Activated naive CD4-positive, alpha-beta T cell treated with anti-CD3 and anti-CD28 coated beads for 36 hours (primary cell): ENCODE data around the gene SLC44A2. TPM values are rescaled to one million over a fixed set of nuclear protein-coding genes. Genes with fewer than 3 reads are reported as not detected.

Experiments used
- CTCF ChIA-PET: fragments of 350-600 bp; sonication (Branson Sonifier 250); formaldehyde crosslinking; loops from one replicate; lab custom pipeline; 2021; ENCODE audit warnings: antibody characterized with exemption; lab: Charles Lee
- DNase-seq: peaks from one replicate; pipeline ENCODE4 v3.0.0-alpha.2; 2020
- H3K27ac Mint-ChIP-seq: one replicate; pipeline ENCODE4 v1.8.0; 2021; ENCODE audit warnings: mild to moderate bottlenecking, mixed read lengths
- H3K27me3 Mint-ChIP-seq: one replicate; pipeline ENCODE4 v1.8.0; 2021; ENCODE audit warnings: low read depth, mixed read lengths
- H3K36me3 Mint-ChIP-seq: one replicate; pipeline ENCODE4 v1.8.0; 2021; ENCODE audit warnings: low read depth, mixed read lengths
- H3K4me1 Mint-ChIP-seq: one replicate; pipeline ENCODE4 v1.8.0; 2021; ENCODE audit warnings: low read depth, mixed read lengths
- H3K4me3 Mint-ChIP-seq: one replicate; pipeline ENCODE4 v1.8.0; 2021; ENCODE audit warnings: mild to moderate bottlenecking, moderate library complexity, mixed read lengths
- H3K9me3 Mint-ChIP-seq: one replicate; pipeline ENCODE4 v1.8.0; 2021; ENCODE audit warnings: mixed read lengths
- intact Hi-C: fragments of 100-400 bp; cut with micrococcal nuclease; formaldehyde crosslinking; loops from one replicate; pipeline ENCODE4 v1.15.1; 2023
- total RNA-seq, 2 experiments: library from RNA; stranded (reverse); gene quantifications; one replicate each; pipeline ENCODE4 v1.2.3, GENCODE V29; 2021

Gene SLC44A2
- 10 to 100 TPM; 81.5 to 83.2 TPM for total RNA-seq

- intact Hi-C loops, result no loop called here
- Mint-ChIP-seq H3K36me3 (peaks cover 13% of the 10 kb centered on the region), H3K9me3 (no peaks in the 10 kb centered on the region), H3K27me3 (no peaks in the 10 kb centered on the region), H3K27ac (no peak within 1 kb of the TSS), H3K4me3 (no peak within 1 kb of the TSS), H3K4me1 (peaks cover 38% of the 10 kb centered on the region)
- no peak for DNase-seq
- CTCF ChIA-PET, result interaction anchor here (1.3 kb wide), 1 partner anchor 21 kb away, joined by 3 read pairs; no protein-coding TSS in a partner anchor
Observed at GRCh38 chr19:10625003-10625761, at the start of gene SLC44A2. Gene SLC44A2, plus strand, starts transcription at chr19:10625553. Its CDS starts 81 bp downstream, at chr19:10625634.

GRCh38 chr19:10577951-10578350 lies 47.4 kb upstream of the SLC44A2 start:
- peaks cover 6% of the 10 kb centered on the region for H3K4me1 Mint-ChIP-seq
- CTCF ChIA-PET, result interaction anchor here (5.4 to 9.0 kb wide), 2 partner anchors 66 to 122 kb away, joined by 147 to 251 read pairs; partner anchors contain the start of gene QTRT1

GRCh38 chr19:10580979-10581631 lies 44.2 kb upstream of the SLC44A2 start:
- Mint-ChIP-seq H3K9me3 (no peaks in the 10 kb centered on the region), H3K4me3 (no peak overlapping the region), H3K27me3 (no peaks in the 10 kb centered on the region), H3K36me3 (no peaks in the 10 kb centered on the region), H3K4me1 (peaks cover 6% of the 10 kb centered on the region), H3K27ac (no peak overlapping the region)
- CTCF ChIA-PET, result interaction anchor here (0.6 to 9.0 kb wide), 36 partner anchors 9 to 204 kb away, joined by 3 to 251 read pairs (median 6); partner anchors contain the start of genes DNM2 and QTRT1
- intact Hi-C loops, result loop anchor here (1.0 to 2.0 kb wide), 3 partner anchors 63 to 118 kb away; no protein-coding TSS in a partner anchor
- DNase-seq, result peak; percentile 97

More at GRCh38 chr19:10577951-10578350, 47.4 kb upstream of the SLC44A2 start:
- H3K9me3 Mint-ChIP-seq, result no peaks in the 10 kb centered on the region
- no peaks in the 10 kb centered on the region for H3K36me3 Mint-ChIP-seq
- intact Hi-C loops, result no loop called here
- H3K27ac Mint-ChIP-seq, result no peak overlapping the region
- DNase-seq, result no peak
- H3K27me3 Mint-ChIP-seq, result no peaks in the 10 kb centered on the region
- H3K4me3 Mint-ChIP-seq, result no peak overlapping the region

- Mint-ChIP-seq H3K9me3 (no peaks in the 10 kb centered on the region), H3K4me3 (no peak overlapping the region), H3K36me3 (no peaks in the 10 kb centered on the region), H3K27me3 (no peaks in the 10 kb centered on the region), H3K27ac (no peak overlapping the region), H3K4me1 (peaks cover 6% of the 10 kb centered on the region)
- no peak for DNase-seq
- CTCF ChIA-PET, result interaction anchor here (0.6 to 9.0 kb wide), 20 partner anchors 11 to 118 kb away, joined by 3 to 251 read pairs (median 9); partner anchors contain the start of gene QTRT1
- intact Hi-C loops, result no loop called here
Observed at GRCh38 chr19:10582091-10582490, 43.3 kb upstream of the SLC44A2 start.

GRCh38 chr19:10583036-10583776 lies 42.1 kb upstream of the SLC44A2 start:
- Mint-ChIP-seq H3K4me3 (no peak overlapping the region), H3K27me3 (peaks cover 6% of the 10 kb centered on the region), H3K36me3 (no peaks in the 10 kb centered on the region), H3K27ac (no peak overlapping the region), H3K4me1 (peaks cover 11% of the 10 kb centered on the region), H3K9me3 (no peaks in the 10 kb centered on the region)
- CTCF ChIA-PET, result interaction anchor here (1.5 to 9.0 kb wide), 5 partner anchors 12 to 117 kb away, joined by 4 to 251 read pairs (median 36); partner anchors contain the start of gene QTRT1
- intact Hi-C loops, result no loop called here
- no peak for DNase-seq

GRCh38 chr19:10586396-10586795 lies 39.0 kb upstream of the SLC44A2 start:
- intact Hi-C loops, result no loop called here
- no peaks in the 10 kb centered on the region for H3K9me3 Mint-ChIP-seq
- CTCF ChIA-PET, result interaction anchor here (1.0 to 9.0 kb wide), 3 partner anchors 14 to 113 kb away, joined by 3 to 251 read pairs (median 3); no protein-coding TSS in a partner anchor
- H3K36me3 Mint-ChIP-seq, result no peaks in the 10 kb centered on the region
- no peak overlapping the region for H3K4me3 Mint-ChIP-seq
- DNase-seq, result no peak
- peaks cover 5% of the 10 kb centered on the region for H3K4me1 Mint-ChIP-seq
- peaks cover 6% of the 10 kb centered on the region for H3K27me3 Mint-ChIP-seq
- no peak overlapping the region for H3K27ac Mint-ChIP-seq

- peaks cover 5% of the 10 kb centered on the region for H3K4me1 Mint-ChIP-seq
- H3K9me3 Mint-ChIP-seq, result no peaks in the 10 kb centered on the region
- intact Hi-C loops, result no loop called here
- DNase-seq, result no peak
- H3K36me3 Mint-ChIP-seq, result no peaks in the 10 kb centered on the region
- no peak within 1 kb of the TSS for H3K4me3 Mint-ChIP-seq
- CTCF ChIA-PET, result interaction anchor here (9.0 kb wide), 1 partner anchor 57 kb away, joined by 251 read pairs; no protein-coding TSS in a partner anchor
- H3K27ac Mint-ChIP-seq, result no peak within 1 kb of the TSS
- H3K27me3 Mint-ChIP-seq, result peaks cover 6% of the 10 kb centered on the region
Observed at GRCh38 chr19:10587022-10587838, 38.1 kb upstream of the SLC44A2 start, which contains the start of gene AP1M2. Gene AP1M2, minus strand, starts transcription at chr19:10587312. Its CDS starts 81 bp downstream, at chr19:10587231.

GRCh38 chr19:10587839-10588150 lies 37.6 kb upstream of the SLC44A2 start:
- CTCF ChIA-PET, result interaction anchor here (1.9 kb wide), 1 partner anchor 56 kb away, joined by 7 read pairs; no protein-coding TSS in a partner anchor
- Mint-ChIP-seq H3K27ac (no peak overlapping the region), H3K36me3 (no peaks in the 10 kb centered on the region)

GRCh38 chr19:10593148-10593547 lies 32.2 kb upstream of the SLC44A2 start:
- H3K9me3 Mint-ChIP-seq, result no peaks in the 10 kb centered on the region

More at GRCh38 chr19:10587839-10588150, 37.6 kb upstream of the SLC44A2 start:
- Mint-ChIP-seq H3K4me3 (no peak overlapping the region), H3K4me1 (peaks cover 5% of the 10 kb centered on the region), H3K9me3 (no peaks in the 10 kb centered on the region), H3K27me3 (peaks cover 6% of the 10 kb centered on the region)
- DNase-seq, result no peak
- intact Hi-C loops, result no loop called here

GRCh38 chr19:10593820-10594637 lies 31.3 kb upstream of the SLC44A2 start:
- no peak for DNase-seq

More at GRCh38 chr19:10593148-10593547, 32.2 kb upstream of the SLC44A2 start:
- Mint-ChIP-seq H3K27me3 (no peaks in the 10 kb centered on the region), H3K36me3 (no peaks in the 10 kb centered on the region), H3K4me1 (peaks cover 14% of the 10 kb centered on the region), H3K4me3 (no peak overlapping the region), H3K27ac (no peak overlapping the region)
- intact Hi-C loops, result no loop called here
- CTCF ChIA-PET, result interaction anchor here (1.0 to 1.6 kb wide), 2 partner anchors 12 to 51 kb away, joined by 3 to 6 read pairs; no protein-coding TSS in a partner anchor
- DNase-seq, result no peak

More at GRCh38 chr19:10593820-10594637, 31.3 kb upstream of the SLC44A2 start:
- CTCF ChIA-PET, result interaction anchor here (0.6 to 3.2 kb wide), 2 partner anchors 13 to 104 kb away, joined by 3 to 20 read pairs; no protein-coding TSS in a partner anchor
- Mint-ChIP-seq H3K36me3 (no peaks in the 10 kb centered on the region), H3K27me3 (no peaks in the 10 kb centered on the region), H3K4me3 (no peak overlapping the region), H3K4me1 (peaks cover 14% of the 10 kb centered on the region), H3K9me3 (no peaks in the 10 kb centered on the region), H3K27ac (no peak overlapping the region)
- intact Hi-C loops, result no loop called here
